A673 (cell line): ENCODE data around the gene MATR3.

ENCODE experiments used
- EZH2 ChIP-seq: fragments of 200-600 bp; sonication (generic); IDR thresholded peaks from 2 replicates; pipeline ENCODE4 v1.6.1; 2017; ENCODE audit warnings: borderline replicate concordance, low read depth, mild to moderate bottlenecking, mixed read lengths, antibody characterized with exemption, low read length; ENCODE audit not compliant: poor library complexity, severe bottlenecking
- TF ChIP-seq, protein P1 (sequence below): fragments of 300-800, 200-600 bp; sonication (generic); conservative IDR thresholded peaks from 2 replicates; pipeline ENCODE4 v1.5.1; 2017; ENCODE audit warnings: low read depth, mild to moderate bottlenecking, antibody characterized with exemption, low read length, moderate library complexity, mixed read lengths

DNA sequence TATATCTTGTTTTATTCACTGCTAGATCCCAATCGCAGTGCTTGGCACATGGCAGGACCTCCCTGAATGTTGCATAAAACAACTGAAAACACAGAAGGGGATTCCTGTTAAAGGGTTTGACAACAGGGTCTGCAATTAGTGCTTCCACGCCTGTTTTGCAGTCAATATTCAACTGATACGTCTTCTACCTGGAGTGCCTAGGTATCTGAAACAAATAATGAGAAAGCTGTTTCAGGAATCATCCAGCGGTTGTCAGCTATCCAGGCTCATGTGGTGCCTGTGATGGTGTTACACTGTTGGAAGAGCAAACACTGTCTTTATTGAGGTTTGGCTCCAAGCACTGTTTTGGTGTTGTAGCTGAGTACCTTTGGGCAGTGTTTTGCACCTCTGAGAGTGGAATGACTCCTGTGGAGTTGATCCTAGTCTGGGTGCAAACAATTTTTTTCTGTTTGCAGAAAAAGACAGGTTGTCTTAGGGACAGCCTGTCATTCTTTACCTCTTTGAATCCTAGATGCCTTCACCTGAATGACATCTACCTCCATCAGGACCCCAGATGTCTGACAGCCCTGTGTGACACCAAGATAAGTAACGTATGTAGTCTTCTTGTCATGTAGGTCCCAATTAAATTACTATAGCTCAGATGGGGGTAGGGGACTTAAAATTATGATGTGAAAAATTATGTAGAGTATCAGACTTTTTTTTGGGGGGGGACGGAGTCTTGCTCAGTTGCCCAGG is 14.8 kb upstream of the MATR3 start:
- TF ChIP-seq, protein P1, sequence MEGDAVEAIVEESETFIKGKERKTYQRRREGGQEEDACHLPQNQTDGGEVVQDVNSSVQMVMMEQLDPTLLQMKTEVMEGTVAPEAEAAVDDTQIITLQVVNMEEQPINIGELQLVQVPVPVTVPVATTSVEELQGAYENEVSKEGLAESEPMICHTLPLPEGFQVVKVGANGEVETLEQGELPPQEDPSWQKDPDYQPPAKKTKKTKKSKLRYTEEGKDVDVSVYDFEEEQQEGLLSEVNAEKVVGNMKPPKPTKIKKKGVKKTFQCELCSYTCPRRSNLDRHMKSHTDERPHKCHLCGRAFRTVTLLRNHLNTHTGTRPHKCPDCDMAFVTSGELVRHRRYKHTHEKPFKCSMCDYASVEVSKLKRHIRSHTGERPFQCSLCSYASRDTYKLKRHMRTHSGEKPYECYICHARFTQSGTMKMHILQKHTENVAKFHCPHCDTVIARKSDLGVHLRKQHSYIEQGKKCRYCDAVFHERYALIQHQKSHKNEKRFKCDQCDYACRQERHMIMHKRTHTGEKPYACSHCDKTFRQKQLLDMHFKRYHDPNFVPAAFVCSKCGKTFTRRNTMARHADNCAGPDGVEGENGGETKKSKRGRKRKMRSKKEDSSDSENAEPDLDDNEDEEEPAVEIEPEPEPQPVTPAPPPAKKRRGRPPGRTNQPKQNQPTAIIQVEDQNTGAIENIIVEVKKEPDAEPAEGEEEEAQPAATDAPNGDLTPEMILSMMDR, result no peak
- TF ChIP-seq EZH2, result no peak
